HG03378 (cell line): ENCODE data around the gene NDUFB3.
"Not testable (repeated sequence)": the region's sequence is repeated elsewhere in the genome, so short reads cannot be mapped to it uniquely, and the experiment has no call there.

Experiments
- ATAC-seq: cut with Tn5 transposase; IDR thresholded peaks from one replicate; pipeline ENCODE4 v1.9.1; 2021; ENCODE audit warnings: mild to moderate bottlenecking, moderate library complexity; ENCODE audit not compliant: unreplicated experiment

The NDUFB3 gene

GRCh38 chr2:201071479-201072200 lies at the start of gene NDUFB3, which contains the start of gene HYCC2:
Gene NDUFB3, plus strand, starts transcription at chr2:201072001. Its CDS starts 6,882 bp downstream, at chr2:201078883.
Gene HYCC2, minus strand, starts transcription at chr2:201071671. Its CDS starts 47,662 bp downstream, at chr2:201024009.
- ATAC-seq: peak; percentile 95

- no peak for ATAC-seq
These were observed 47.3 kb upstream of the NDUFB3 start for GRCh38 chr2:201024518-201024917.

- ATAC-seq: not testable (repeated sequence)
These were observed 37.4 kb upstream of the NDUFB3 start for GRCh38 chr2:201034355-201034754.

GRCh38 chr2:201038361-201038760 lies 33.4 kb upstream of the NDUFB3 start:
- ATAC-seq: not testable (repeated sequence)

GRCh38 chr2:201038855-201039254 lies 32.9 kb upstream of the NDUFB3 start:
- no peak for ATAC-seq

- no peak for ATAC-seq
These were observed 30.8 kb upstream of the NDUFB3 start for GRCh38 chr2:201040867-201041628.

- not testable (repeated sequence) for ATAC-seq
These were observed 29.4 kb upstream of the NDUFB3 start for GRCh38 chr2:201042451-201042850.

- not testable (repeated sequence) for ATAC-seq
These were observed 28.8 kb upstream of the NDUFB3 start for GRCh38 chr2:201043050-201043449.

- no peak for ATAC-seq
These were observed 24.9 kb upstream of the NDUFB3 start for GRCh38 chr2:201046881-201047280.

- no peak for ATAC-seq
These were observed 22.3 kb upstream of the NDUFB3 start for GRCh38 chr2:201049455-201049854.

GRCh38 chr2:201057087-201057521 lies 14.7 kb upstream of the NDUFB3 start:
- ATAC-seq: no peak

- ATAC-seq: no peak
These were observed 14.0 kb upstream of the NDUFB3 start for GRCh38 chr2:201057715-201058248.

- no peak for ATAC-seq
These were observed 12.9 kb upstream of the NDUFB3 start for GRCh38 chr2:201058914-201059313.

- no peak for ATAC-seq
These were observed 11.6 kb upstream of the NDUFB3 start for GRCh38 chr2:201059961-201060755.

GRCh38 chr2:201063516-201063915 lies 8.3 kb upstream of the NDUFB3 start:
- not testable (repeated sequence) for ATAC-seq

GRCh38 chr2:201064797-201065329 lies 6.9 kb upstream of the NDUFB3 start:
- ATAC-seq: no peak

- ATAC-seq: no peak
These were observed 788 bp upstream of the NDUFB3 start for GRCh38 chr2:201070948-201071478.

- ATAC-seq: peak; percentile 3
These were observed 365 bp downstream of the NDUFB3 start for GRCh38 chr2:201072201-201072530.

- no peak for ATAC-seq
These were observed 1.3 kb downstream of the NDUFB3 start for GRCh38 chr2:201073071-201073470.

- no peak for ATAC-seq
These were observed 3.2 kb downstream of the NDUFB3 start for GRCh38 chr2:201074996-201075395.
